HepG2 (cell line): Measurements from ENCODE around the gene CBR4. TPM values are rescaled to one million over a fixed set of nuclear protein-coding genes. Genes with fewer than 3 reads are reported as not detected.
A peak's percentile ranks its signal among the peaks of the same experiment; 100 is the strongest.

Experiments
- ARNTL ChIP-seq: sonication (generic); formaldehyde crosslinking; IDR thresholded peaks from 2 replicates; pipeline ENCODE4 v1.4.0; 2020; ENCODE audit warnings: mild to moderate bottlenecking, missing genetic modification reagents
- BHLHE40 ChIP-seq: IDR thresholded peaks from 2 replicates; pipeline ENCODE4 v1.6.1; 2011; ENCODE audit warnings: low read length, improper control_type of control experiment
- GABPA ChIP-seq, 2 experiments: IDR thresholded peaks; 2 replicates each; pipeline ENCODE4 v1.6.1; 2011 to 2016; ENCODE audit warnings: low read depth in 2 of 2, low read length in 1 of 2, missing biosample characterization in 1 of 2, missing genetic modification characterization in 1 of 2
- HOXD1 ChIP-seq: sonication (generic); formaldehyde crosslinking; IDR thresholded peaks from 2 replicates; pipeline ENCODE4 v1.5.0; 2020; ENCODE audit warnings: missing genetic modification reagents
- PPARG ChIP-seq: conservative IDR thresholded peaks from 2 replicates; pipeline ENCODE4 v1.6.1; 2016; ENCODE audit warnings: missing biosample characterization, missing genetic modification reagents
- RBM39 ChIP-seq: fragments of 200-400 bp; formaldehyde crosslinking; IDR thresholded peaks from one replicate; pipeline ENCODE4 v1.6.1; 2018; ENCODE audit warnings: antibody characterized with exemption, mild to moderate bottlenecking, low read depth, low read length; ENCODE audit not compliant: poor library complexity, severe bottlenecking
- SALL1 ChIP-seq: sonication (generic); formaldehyde crosslinking; IDR thresholded peaks from 2 replicates; pipeline ENCODE4 v1.8.0; 2022; ENCODE audit warnings: mild to moderate bottlenecking, missing genetic modification reagents
- SP1 ChIP-seq, 2 experiments: fragments of 450-650 bp in 1 of 2; sonication (generic) in 1 of 2; formaldehyde crosslinking in 1 of 2; IDR thresholded peaks; 2 replicates each; pipeline versions ENCODE4 v1.4.0 to v1.6.1; 2016 to 2020; ENCODE audit warnings: missing genetic modification reagents in 1 of 2
- U2AF2 ChIP-seq: fragments of 200-400 bp; formaldehyde crosslinking; IDR thresholded peaks from 2 replicates; pipeline ENCODE4 v1.6.1; 2017; ENCODE audit warnings: low read depth, mild to moderate bottlenecking, low read length
- ZNF264 ChIP-seq: sonication (generic); formaldehyde crosslinking; IDR thresholded peaks from 2 replicates; pipeline ENCODE4 v1.4.0; 2020; ENCODE audit warnings: missing genetic modification reagents
- ZNF501 ChIP-seq: sonication (generic); formaldehyde crosslinking; IDR thresholded peaks from 2 replicates; pipeline ENCODE4 v1.5.1; 2020; ENCODE audit warnings: mild to moderate bottlenecking, moderate library complexity, missing genetic modification reagents
- ZNF558 ChIP-seq: sonication (generic); formaldehyde crosslinking; IDR thresholded peaks from 2 replicates; pipeline ENCODE4 v1.9.0; 2022; ENCODE audit warnings: mild to moderate bottlenecking, missing genetic modification reagents, borderline replicate concordance
- ZNF652 ChIP-seq: IDR thresholded peaks from 2 replicates; pipeline ENCODE4 v1.6.1; 2016; ENCODE audit warnings: low read depth, borderline replicate concordance
- polyA plus RNA-seq, 8 experiments: library from polyadenylated mRNA; depleted of rRNA in 3 of 8; stranded (reverse) in 7 of 8; unstranded in 1 of 8; fragments of >200 nt; fragmentation: Illumina TruSeq in 4 of 8; extraction: Trizol in 4 of 8; gene quantifications; 2 replicates each; pipeline versions ENCODE4 v1.2.1 to v1.2.3, GENCODE V29; 2011 to 2016; ENCODE audit warnings: low read depth in 4 of 8, missing spikeins in 1 of 8, mixed read lengths in 1 of 8; ENCODE audit not compliant: insufficient read depth in 1 of 8
- total RNA-seq, 5 experiments: library from RNA; depleted of rRNA; stranded (reverse); fragments of >200 nt; fragmentation: Illumina TruSeq; extraction: Trizol; gene quantifications; 2 replicates each; pipeline ENCODE4 v1.2.3, GENCODE V29; 2016; ENCODE audit warnings: low read depth in 1 of 5
- TF ChIP-seq, protein P1 (sequence below): sonication (generic); formaldehyde crosslinking; IDR thresholded peaks from 2 replicates; pipeline ENCODE4 v1.5.0; 2020; ENCODE audit warnings: missing genetic modification reagents, mild to moderate bottlenecking, borderline replicate concordance
- TF ChIP-seq, protein P2 (sequence below): sonication (generic); formaldehyde crosslinking; IDR thresholded peaks from 2 replicates; pipeline ENCODE4 v1.5.0; 2020; ENCODE audit warnings: missing genetic modification reagents
- TF ChIP-seq, protein P3 (sequence below): sonication (generic); formaldehyde crosslinking; IDR thresholded peaks from 2 replicates; pipeline ENCODE4 v1.8.1; 2023; ENCODE audit warnings: mild to moderate bottlenecking, missing genetic modification reagents, borderline replicate concordance
- TF ChIP-seq, protein P4 (sequence below): sonication (generic); formaldehyde crosslinking; IDR thresholded peaks from 2 replicates; pipeline ENCODE4 v1.4.0; 2020; ENCODE audit warnings: mild to moderate bottlenecking, missing genetic modification reagents
- TF ChIP-seq, protein P5 (sequence below): sonication (generic); formaldehyde crosslinking; conservative IDR thresholded peaks from 2 replicates; pipeline ENCODE4 v1.5.0; 2020; ENCODE audit warnings: missing genetic modification reagents
- TF ChIP-seq, protein P6 (sequence below): IDR thresholded peaks from 2 replicates; pipeline ENCODE4 v1.6.1; 2016; ENCODE audit warnings: low read depth, control low read depth

CBR4 gene
- total and polyA plus RNA-seq, 2 of the 13 experiments (the other 11 are each of a cell fraction or from before 2014, with no cell fraction given): 7.3 to 20.7 TPM

DNA sequence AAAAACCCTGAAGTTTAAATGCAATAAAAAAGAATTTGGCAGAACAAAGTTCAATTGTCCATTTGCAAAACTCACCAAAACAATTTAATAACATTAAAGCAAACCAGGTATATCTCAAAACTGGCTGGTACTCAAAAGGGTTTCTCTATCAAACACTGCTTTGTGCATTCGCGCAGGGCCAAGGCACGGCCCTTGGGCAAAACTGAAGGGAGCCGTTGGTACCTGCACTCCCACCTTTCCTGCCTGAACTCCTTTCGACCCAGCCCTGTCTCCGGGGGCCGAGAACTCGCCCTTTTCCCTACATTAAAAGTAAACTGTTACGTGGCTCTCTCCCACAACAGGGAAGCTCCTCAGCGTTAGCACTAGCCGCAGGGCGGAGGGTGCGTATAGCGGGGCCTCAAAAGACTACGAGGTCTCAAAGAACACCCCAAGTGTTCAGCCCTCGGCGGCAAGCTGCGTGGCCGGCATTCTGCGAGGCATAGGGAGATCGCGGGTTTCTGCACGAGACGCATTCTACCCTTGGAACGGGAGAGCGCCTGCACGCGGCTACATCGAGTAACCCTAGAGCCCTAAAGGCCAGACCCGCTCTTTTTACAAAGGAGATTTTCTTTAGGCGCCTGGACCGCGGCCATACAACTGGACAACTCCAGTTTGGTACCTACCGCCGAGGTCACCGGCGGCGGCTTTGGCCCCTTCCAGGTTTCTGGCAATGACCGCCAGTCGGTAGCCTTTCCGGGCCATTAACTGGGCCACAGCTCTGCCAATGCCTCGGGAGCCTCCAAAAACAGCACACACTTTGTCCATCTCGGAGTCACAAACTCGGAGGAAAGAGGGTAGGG lies 550 bp downstream of the CBR4 start (continued):
- TF ChIP-seq, protein P1, sequence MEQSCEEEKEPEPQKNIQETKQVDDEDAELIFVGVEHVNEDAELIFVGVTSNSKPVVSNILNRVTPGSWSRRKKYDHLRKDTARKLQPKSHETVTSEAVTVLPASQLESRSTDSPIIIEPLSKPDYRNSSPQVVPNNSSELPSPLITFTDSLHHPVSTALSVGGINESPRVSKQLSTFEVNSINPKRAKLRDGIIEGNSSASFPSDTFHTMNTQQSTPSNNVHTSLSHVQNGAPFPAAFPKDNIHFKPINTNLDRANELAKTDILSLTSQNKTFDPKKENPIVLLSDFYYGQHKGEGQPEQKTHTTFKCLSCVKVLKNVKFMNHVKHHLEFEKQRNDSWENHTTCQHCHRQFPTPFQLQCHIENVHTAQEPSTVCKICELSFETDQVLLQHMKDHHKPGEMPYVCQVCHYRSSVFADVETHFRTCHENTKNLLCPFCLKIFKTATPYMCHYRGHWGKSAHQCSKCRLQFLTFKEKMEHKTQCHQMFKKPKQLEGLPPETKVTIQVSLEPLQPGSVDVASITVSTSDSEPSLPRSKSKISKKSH: no peak
- TF ChIP-seq, protein P2, sequence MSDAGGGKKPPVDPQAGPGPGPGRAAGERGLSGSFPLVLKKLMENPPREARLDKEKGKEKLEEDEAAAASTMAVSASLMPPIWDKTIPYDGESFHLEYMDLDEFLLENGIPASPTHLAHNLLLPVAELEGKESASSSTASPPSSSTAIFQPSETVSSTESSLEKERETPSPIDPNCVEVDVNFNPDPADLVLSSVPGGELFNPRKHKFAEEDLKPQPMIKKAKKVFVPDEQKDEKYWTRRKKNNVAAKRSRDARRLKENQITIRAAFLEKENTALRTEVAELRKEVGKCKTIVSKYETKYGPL: no peak; the same call in 1 of the 2 replicates
- TF ChIP-seq, protein P3, sequence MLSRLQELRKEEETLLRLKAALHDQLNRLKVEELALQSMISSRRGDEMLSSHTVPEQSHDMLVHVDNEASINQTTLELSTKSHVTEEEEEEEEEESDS: no peak
- TF ChIP-seq SP1 (IDR thresholded peaks at IDR 0.05) (no peak), SP1 (CRISPR knock-in tag; IDR thresholded peaks at IDR 0.05) (peak; percentile 39; the same call in 1 of the 2 replicates), GABPA (IDR thresholded peaks at IDR 0.05; ENCODE audit: low read depth, low read length) (no peak), GABPA (CRISPR knock-in tag; IDR thresholded peaks at IDR 0.05; ENCODE audit: low read depth) (no peak), HOXD1 (CRISPR knock-in tag) (no peak), U2AF2 (no peak), BHLHE40 (0 out of 2 replicates have a peak, but pooled peaks have one; percentile 46), PPARG (peak; percentile 94), ARNTL (CRISPR knock-in tag) (no peak), RBM39 (peak; percentile 22), ZNF652 (no peak), SALL1 (CRISPR knock-in tag) (peak; percentile 63), ZNF558 (no peak), ZNF264 (0 out of 2 replicates have a peak, but pooled peaks have one; percentile 32), ZNF501 (CRISPR knock-in tag) (peak; percentile 65)
- TF ChIP-seq, protein P4, sequence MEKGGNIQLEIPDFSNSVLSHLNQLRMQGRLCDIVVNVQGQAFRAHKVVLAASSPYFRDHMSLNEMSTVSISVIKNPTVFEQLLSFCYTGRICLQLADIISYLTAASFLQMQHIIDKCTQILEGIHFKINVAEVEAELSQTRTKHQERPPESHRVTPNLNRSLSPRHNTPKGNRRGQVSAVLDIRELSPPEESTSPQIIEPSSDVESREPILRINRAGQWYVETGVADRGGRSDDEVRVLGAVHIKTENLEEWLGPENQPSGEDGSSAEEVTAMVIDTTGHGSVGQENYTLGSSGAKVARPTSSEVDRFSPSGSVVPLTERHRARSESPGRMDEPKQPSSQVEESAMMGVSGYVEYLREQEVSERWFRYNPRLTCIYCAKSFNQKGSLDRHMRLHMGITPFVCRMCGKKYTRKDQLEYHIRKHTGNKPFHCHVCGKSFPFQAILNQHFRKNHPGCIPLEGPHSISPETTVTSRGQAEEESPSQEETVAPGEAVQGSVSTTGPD: peak; percentile 58
- TF ChIP-seq, protein P5, sequence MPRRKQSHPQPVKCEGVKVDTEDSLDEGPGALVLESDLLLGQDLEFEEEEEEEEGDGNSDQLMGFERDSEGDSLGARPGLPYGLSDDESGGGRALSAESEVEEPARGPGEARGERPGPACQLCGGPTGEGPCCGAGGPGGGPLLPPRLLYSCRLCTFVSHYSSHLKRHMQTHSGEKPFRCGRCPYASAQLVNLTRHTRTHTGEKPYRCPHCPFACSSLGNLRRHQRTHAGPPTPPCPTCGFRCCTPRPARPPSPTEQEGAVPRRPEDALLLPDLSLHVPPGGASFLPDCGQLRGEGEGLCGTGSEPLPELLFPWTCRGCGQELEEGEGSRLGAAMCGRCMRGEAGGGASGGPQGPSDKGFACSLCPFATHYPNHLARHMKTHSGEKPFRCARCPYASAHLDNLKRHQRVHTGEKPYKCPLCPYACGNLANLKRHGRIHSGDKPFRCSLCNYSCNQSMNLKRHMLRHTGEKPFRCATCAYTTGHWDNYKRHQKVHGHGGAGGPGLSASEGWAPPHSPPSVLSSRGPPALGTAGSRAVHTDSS (CRISPR knock-in tag): no peak
- TF ChIP-seq, protein P6, sequence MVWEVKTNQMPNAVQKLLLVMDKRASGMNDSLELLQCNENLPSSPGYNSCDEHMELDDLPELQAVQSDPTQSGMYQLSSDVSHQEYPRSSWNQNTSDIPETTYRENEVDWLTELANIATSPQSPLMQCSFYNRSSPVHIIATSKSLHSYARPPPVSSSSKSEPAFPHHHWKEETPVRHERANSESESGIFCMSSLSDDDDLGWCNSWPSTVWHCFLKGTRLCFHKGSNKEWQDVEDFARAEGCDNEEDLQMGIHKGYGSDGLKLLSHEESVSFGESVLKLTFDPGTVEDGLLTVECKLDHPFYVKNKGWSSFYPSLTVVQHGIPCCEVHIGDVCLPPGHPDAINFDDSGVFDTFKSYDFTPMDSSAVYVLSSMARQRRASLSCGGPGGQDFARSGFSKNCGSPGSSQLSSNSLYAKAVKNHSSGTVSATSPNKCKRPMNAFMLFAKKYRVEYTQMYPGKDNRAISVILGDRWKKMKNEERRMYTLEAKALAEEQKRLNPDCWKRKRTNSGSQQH: no peak
